Measurements from ENCODE around the gene CFAP299. TPM values are rescaled to one million over a fixed set of nuclear protein-coding genes. Genes with fewer than 3 reads are reported as not detected.

The CFAP299 gene
- polyA plus RNA-seq, 2 donors, result not detected

GRCh38 chr4:80452055-80452454, 116.5 kb downstream of the CFAP299 start:
- Histone ChIP-seq H3K4me3 (ENCODE audit: low read depth in 1 of 2, low read length in 2 of 2) (no peak overlapping the region), H3K27me3 (ENCODE audit: control insufficient read depth in 1 of 2, insufficient read depth in 2 of 2, low read length in 2 of 2) (no peaks in the 10 kb centered on the region), H3K9me3 (ENCODE audit: control insufficient read depth in 2 of 2, insufficient read depth in 1 of 2, low read depth in 1 of 2, low read length in 1 of 2) (no peaks in the 10 kb centered on the region), H3K4me1 (ENCODE audit: control insufficient read depth in 2 of 2, insufficient read depth in 2 of 2, low read length in 1 of 2) (no peaks in the 10 kb centered on the region), H3K36me3 (ENCODE audit: control insufficient read depth in 2 of 2, insufficient read depth in 2 of 2, low read length in 1 of 2) (no peaks in the 10 kb centered on the region), H3K27ac (ENCODE audit: low read depth in 2 of 2, low read length in 1 of 2) (no peak overlapping the region)
- 85 to 94% methylated on average over 2 of the region's 2 CpGs for WGBS, 2 donors

- H3K36me3 ChIP-seq (ENCODE audit: control insufficient read depth in 2 of 2, insufficient read depth in 2 of 2, low read length in 1 of 2), result no peaks in the 10 kb centered on the region
- no peaks in the 10 kb centered on the region for H3K4me1 ChIP-seq (ENCODE audit: control insufficient read depth in 2 of 2, insufficient read depth in 2 of 2, low read length in 1 of 2)
- no peaks in the 10 kb centered on the region for H3K9me3 ChIP-seq (ENCODE audit: control insufficient read depth in 2 of 2, insufficient read depth in 1 of 2, low read depth in 1 of 2, low read length in 1 of 2)
- no peak overlapping the region for H3K4me3 ChIP-seq (ENCODE audit: low read depth in 1 of 2, low read length in 2 of 2)
- no peaks in the 10 kb centered on the region for H3K27me3 ChIP-seq (ENCODE audit: control insufficient read depth in 1 of 2, insufficient read depth in 2 of 2, low read length in 2 of 2)
- 46 to 57% methylated on average over 4 of the region's 4 CpGs for WGBS, 2 donors
- H3K27ac ChIP-seq (ENCODE audit: low read depth in 2 of 2, low read length in 1 of 2), result no peak overlapping the region
Observed at GRCh38 chr4:80452768-80453167, 117.2 kb downstream of the CFAP299 start.

- H3K9me3 ChIP-seq (ENCODE audit: control insufficient read depth in 2 of 2, insufficient read depth in 1 of 2, low read depth in 1 of 2, low read length in 1 of 2), result no peaks in the 10 kb centered on the region
- H3K36me3 ChIP-seq (ENCODE audit: control insufficient read depth in 2 of 2, insufficient read depth in 2 of 2, low read length in 1 of 2), result no peaks in the 10 kb centered on the region
- H3K4me1 ChIP-seq (ENCODE audit: control insufficient read depth in 2 of 2, insufficient read depth in 2 of 2, low read length in 1 of 2), result no peaks in the 10 kb centered on the region
- 85 to 89% methylated on average over 2 of the region's 2 CpGs for WGBS, 2 donors
- H3K27me3 ChIP-seq (ENCODE audit: control insufficient read depth in 1 of 2, insufficient read depth in 2 of 2, low read length in 2 of 2), result no peaks in the 10 kb centered on the region
- H3K27ac ChIP-seq (ENCODE audit: low read depth in 2 of 2, low read length in 1 of 2), result peak overlapping the region; percentile 36 to 66
- no peak overlapping the region for H3K4me3 ChIP-seq (ENCODE audit: low read depth in 1 of 2, low read length in 2 of 2)
Observed at GRCh38 chr4:80454040-80454439, 118.5 kb downstream of the CFAP299 start.

- Histone ChIP-seq H3K36me3 (ENCODE audit: control insufficient read depth in 2 of 2, insufficient read depth in 2 of 2, low read length in 1 of 2) (no peaks in the 10 kb centered on the region), H3K4me3 (ENCODE audit: low read depth in 1 of 2, low read length in 2 of 2) (no peak overlapping the region), H3K9me3 (ENCODE audit: control insufficient read depth in 2 of 2, insufficient read depth in 1 of 2, low read depth in 1 of 2, low read length in 1 of 2) (no peaks in the 10 kb centered on the region), H3K27ac (ENCODE audit: low read depth in 2 of 2, low read length in 1 of 2) (peak overlapping the region; percentile 36 to 67), H3K4me1 (ENCODE audit: control insufficient read depth in 2 of 2, insufficient read depth in 2 of 2, low read length in 1 of 2) (no peaks in the 10 kb centered on the region), H3K27me3 (ENCODE audit: control insufficient read depth in 1 of 2, insufficient read depth in 2 of 2, low read length in 2 of 2) (no peaks in the 10 kb centered on the region)
- WGBS, 2 donors, result 83 to 87% methylated on average over 1 of the region's 1 CpG
Observed at GRCh38 chr4:80454556-80454955, 119.0 kb downstream of the CFAP299 start.

- Histone ChIP-seq H3K27me3 (ENCODE audit: control insufficient read depth in 1 of 2, insufficient read depth in 2 of 2, low read length in 2 of 2) (no peaks in the 10 kb centered on the region), H3K4me1 (ENCODE audit: control insufficient read depth in 2 of 2, insufficient read depth in 2 of 2, low read length in 1 of 2) (no peaks in the 10 kb centered on the region), H3K27ac (ENCODE audit: low read depth in 2 of 2, low read length in 1 of 2) (no peak overlapping the region), H3K9me3 (ENCODE audit: control insufficient read depth in 2 of 2, insufficient read depth in 1 of 2, low read depth in 1 of 2, low read length in 1 of 2) (no peaks in the 10 kb centered on the region), H3K36me3 (ENCODE audit: control insufficient read depth in 2 of 2, insufficient read depth in 2 of 2, low read length in 1 of 2) (no peaks in the 10 kb centered on the region), H3K4me3 (ENCODE audit: low read depth in 1 of 2, low read length in 2 of 2) (no peak overlapping the region)
- WGBS, 2 donors, result 75 to 85% methylated on average over 1 of the region's 1 CpG
Observed at GRCh38 chr4:80459918-80460473, 124.5 kb downstream of the CFAP299 start.

GRCh38 chr4:80461412-80461811, 125.9 kb downstream of the CFAP299 start:
- Histone ChIP-seq H3K27me3 (ENCODE audit: control insufficient read depth in 1 of 2, insufficient read depth in 2 of 2, low read length in 2 of 2) (no peaks in the 10 kb centered on the region), H3K4me1 (ENCODE audit: control insufficient read depth in 2 of 2, insufficient read depth in 2 of 2, low read length in 1 of 2) (no peaks in the 10 kb centered on the region), H3K4me3 (ENCODE audit: low read depth in 1 of 2, low read length in 2 of 2) (no peak overlapping the region), H3K36me3 (ENCODE audit: control insufficient read depth in 2 of 2, insufficient read depth in 2 of 2, low read length in 1 of 2) (no peaks in the 10 kb centered on the region), H3K27ac (ENCODE audit: low read depth in 2 of 2, low read length in 1 of 2) (no peak overlapping the region), H3K9me3 (ENCODE audit: control insufficient read depth in 2 of 2, insufficient read depth in 1 of 2, low read depth in 1 of 2, low read length in 1 of 2) (no peaks in the 10 kb centered on the region)
- WGBS, 2 donors, result 47 to 58% methylated on average over 1 of the region's 1 CpG

GRCh38 chr4:80462621-80463091, 127.1 kb downstream of the CFAP299 start:
- Histone ChIP-seq H3K27me3 (ENCODE audit: control insufficient read depth in 1 of 2, insufficient read depth in 2 of 2, low read length in 2 of 2) (no peaks in the 10 kb centered on the region), H3K4me1 (ENCODE audit: control insufficient read depth in 2 of 2, insufficient read depth in 2 of 2, low read length in 1 of 2) (no peaks in the 10 kb centered on the region), H3K27ac (ENCODE audit: low read depth in 2 of 2, low read length in 1 of 2) (no peak overlapping the region), H3K4me3 (ENCODE audit: low read depth in 1 of 2, low read length in 2 of 2) (no peak overlapping the region), H3K9me3 (ENCODE audit: control insufficient read depth in 2 of 2, insufficient read depth in 1 of 2, low read depth in 1 of 2, low read length in 1 of 2) (no peaks in the 10 kb centered on the region), H3K36me3 (ENCODE audit: control insufficient read depth in 2 of 2, insufficient read depth in 2 of 2, low read length in 1 of 2) (no peaks in the 10 kb centered on the region)
- 31 to 33% methylated on average over 2 of the region's 2 CpGs for WGBS, 2 donors

GRCh38 chr4:80463509-80463908, 128.0 kb downstream of the CFAP299 start:
- Histone ChIP-seq H3K27me3 (ENCODE audit: control insufficient read depth in 1 of 2, insufficient read depth in 2 of 2, low read length in 2 of 2) (no peaks in the 10 kb centered on the region), H3K9me3 (ENCODE audit: control insufficient read depth in 2 of 2, insufficient read depth in 1 of 2, low read depth in 1 of 2, low read length in 1 of 2) (no peaks in the 10 kb centered on the region), H3K36me3 (ENCODE audit: control insufficient read depth in 2 of 2, insufficient read depth in 2 of 2, low read length in 1 of 2) (no peaks in the 10 kb centered on the region), H3K4me1 (ENCODE audit: control insufficient read depth in 2 of 2, insufficient read depth in 2 of 2, low read length in 1 of 2) (no peaks in the 10 kb centered on the region), H3K27ac (ENCODE audit: low read depth in 2 of 2, low read length in 1 of 2) (no peak overlapping the region), H3K4me3 (ENCODE audit: low read depth in 1 of 2, low read length in 2 of 2) (no peak overlapping the region)
- WGBS, 2 donors, result 72 to 76% methylated on average over 4 of the region's 4 CpGs

GRCh38 chr4:80465238-80465637, 129.7 kb downstream of the CFAP299 start:
- Histone ChIP-seq H3K9me3 (ENCODE audit: control insufficient read depth in 2 of 2, insufficient read depth in 1 of 2, low read depth in 1 of 2, low read length in 1 of 2) (no peaks in the 10 kb centered on the region), H3K27me3 (ENCODE audit: control insufficient read depth in 1 of 2, insufficient read depth in 2 of 2, low read length in 2 of 2) (no peaks in the 10 kb centered on the region), H3K27ac (ENCODE audit: low read depth in 2 of 2, low read length in 1 of 2) (no peak overlapping the region), H3K36me3 (ENCODE audit: control insufficient read depth in 2 of 2, insufficient read depth in 2 of 2, low read length in 1 of 2) (no peaks in the 10 kb centered on the region), H3K4me3 (ENCODE audit: low read depth in 1 of 2, low read length in 2 of 2) (no peak overlapping the region), H3K4me1 (ENCODE audit: control insufficient read depth in 2 of 2, insufficient read depth in 2 of 2, low read length in 1 of 2) (no peaks in the 10 kb centered on the region)
- WGBS, 2 donors, result 98 to 100% methylated on average over 1 of the region's 1 CpG

GRCh38 chr4:80465736-80466135, 130.2 kb downstream of the CFAP299 start:
- Histone ChIP-seq H3K27me3 (ENCODE audit: control insufficient read depth in 1 of 2, insufficient read depth in 2 of 2, low read length in 2 of 2) (no peaks in the 10 kb centered on the region), H3K27ac (ENCODE audit: low read depth in 2 of 2, low read length in 1 of 2) (no peak overlapping the region), H3K9me3 (ENCODE audit: control insufficient read depth in 2 of 2, insufficient read depth in 1 of 2, low read depth in 1 of 2, low read length in 1 of 2) (no peaks in the 10 kb centered on the region), H3K36me3 (ENCODE audit: control insufficient read depth in 2 of 2, insufficient read depth in 2 of 2, low read length in 1 of 2) (no peaks in the 10 kb centered on the region), H3K4me1 (ENCODE audit: control insufficient read depth in 2 of 2, insufficient read depth in 2 of 2, low read length in 1 of 2) (no peaks in the 10 kb centered on the region), H3K4me3 (ENCODE audit: low read depth in 1 of 2, low read length in 2 of 2) (no peak overlapping the region)
- WGBS, 2 donors, result 76 to 84% methylated on average over 3 of the region's 3 CpGs
